Lower leg skin (tissue), 4 donors: ENCODE data around the gene MYD88. TPM values are rescaled to one million over a fixed set of nuclear protein-coding genes. Genes with fewer than 3 reads are reported as not detected.
A peak's percentile ranks its signal among the peaks of the same experiment; 100 is the strongest.

Experiments used
- DNase-seq, 2 donors: peaks; one replicate each; pipeline ENCODE4 v3.0.0-alpha.2; 2019; ENCODE audit warnings: low spot score in 2 of 2
- H3K4me3 ChIP-seq: fragments of 200-600 bp; sonication (generic); 2 replicates; pipeline ENCODE4 v1.5.1; 2017; ENCODE audit warnings: mild to moderate bottlenecking, low read depth; ENCODE audit not compliant: poor library complexity, severe bottlenecking
- CTCF ChIP-seq, 3 donors: fragments of 450-650 bp; IDR thresholded peaks; one replicate each; pipeline ENCODE4 v1.5.1; 2016; ENCODE audit warnings: antibody characterized with exemption in 3 of 3, mild to moderate bottlenecking in 3 of 3, moderate library complexity in 2 of 3
- POLR2A ChIP-seq, 2 donors: fragments of 450-650 bp; IDR thresholded peaks; one replicate each; pipeline ENCODE4 v1.6.1; 2016 to 2017; ENCODE audit warnings: antibody characterized with exemption in 2 of 2, mild to moderate bottlenecking in 1 of 2, moderate library complexity in 1 of 2
- WGBS, 2 donors: methylation state at CpG; one replicate each; pipeline ENCODE4 v1.1.5; 2018; 5-methylcytosine and 5-hydroxymethylcytosine counted together
- intact Hi-C: fragments of 100-400 bp; cut with DNase I; formaldehyde crosslinking; loops from one replicate; pipeline ENCODE4 v1.15.0; 2023; ENCODE audit warnings: low total_unique reads
- total RNA-seq, 4 donors: library from RNA; depleted of rRNA; stranded (reverse); fragments of >200 nt; gene quantifications; one replicate each; pipeline ENCODE4 v1.1.0, GENCODE V29; 2016

The MYD88 gene
- 10 to 100 TPM; 22.9 to 32.2 (median 23.6) TPM for total RNA-seq

- peak; percentile 73 to 97 for DNase-seq
- 0 to 1% methylated on average over 33 to 41 of the region's 65 CpGs for WGBS, 2 donors
- intact Hi-C loops = no loop called here
- peak within 1 kb of the TSS; percentile 79 for H3K4me3 ChIP-seq
- TF ChIP-seq POLR2A (IDR thresholded peaks at IDR 0.05) (no peak), CTCF (IDR thresholded peaks at IDR 0.05) (no peak)
These were observed at the start of gene MYD88 for GRCh38 chr3:38138349-38139190. MYD88 (plus strand) TSS chr3:38138661; CDS start chr3:38138701, 40 bp downstream.

GRCh38 chr3:38089163-38089562 lies 49.3 kb upstream of the MYD88 start:
- no peak for TF ChIP-seq POLR2A (IDR thresholded peaks at IDR 0.05)
- no peak for TF ChIP-seq CTCF (IDR thresholded peaks at IDR 0.05)
- no peak for DNase-seq
- WGBS, 2 donors = 59 to 82% methylated on average over 2 of the region's 2 CpGs
- H3K4me3 ChIP-seq = no peak overlapping the region
- intact Hi-C loops = no loop called here

GRCh38 chr3:38090453-38090852 lies 48.0 kb upstream of the MYD88 start:
- WGBS, 2 donors = 75 to 84% methylated on average over 3 of the region's 3 CpGs
- no peak for TF ChIP-seq CTCF (IDR thresholded peaks at IDR 0.05)
- no peak for TF ChIP-seq POLR2A (IDR thresholded peaks at IDR 0.05)
- intact Hi-C loops = no loop called here
- DNase-seq = no peak
- no peak overlapping the region for H3K4me3 ChIP-seq

- no peak overlapping the region for H3K4me3 ChIP-seq
- no peak for DNase-seq
- TF ChIP-seq CTCF (IDR thresholded peaks at IDR 0.05) = no peak
- no peak for TF ChIP-seq POLR2A (IDR thresholded peaks at IDR 0.05)
- intact Hi-C loops = no loop called here
- WGBS, 2 donors = 66 to 89% methylated on average over 3 of the region's 3 CpGs
These were observed 43.5 kb upstream of the MYD88 start for GRCh38 chr3:38094999-38095398.

- no peak overlapping the region for H3K4me3 ChIP-seq
- DNase-seq = no peak
- no peak for TF ChIP-seq CTCF (IDR thresholded peaks at IDR 0.05)
- TF ChIP-seq POLR2A (IDR thresholded peaks at IDR 0.05) = no peak
- intact Hi-C loops = no loop called here
- WGBS, 2 donors = 77 to 88% methylated on average over 6 of the region's 6 CpGs
These were observed 42.6 kb upstream of the MYD88 start for GRCh38 chr3:38095669-38096483.
